SK-N-SH (cell line): ENCODE measurements around the gene NIN. TPM values are rescaled to one million over a fixed set of nuclear protein-coding genes. Genes with fewer than 3 reads are reported as not detected.

Source experiments
- CTCF ChIA-PET: fragments of 300-600, 350-600 bp; formaldehyde crosslinking; extraction: SDS; loops from one replicate; lab custom pipeline; 2021; lab: Yijun Ruan, JAX
- POLR2A ChIA-PET: fragments of 350-600 bp; sonication (Branson Sonifier 250); formaldehyde crosslinking; extraction: SDS; loops from one replicate; lab custom pipeline; 2020; ENCODE audit warnings: antibody characterized with exemption, inconsistent platforms; lab: Yijun Ruan, JAX
- DNase-seq: peaks from one replicate; pipeline ENCODE4 v3.0.0; 2012
- H2AFZ ChIP-seq: fragments of 200-600 bp; sonication (generic); 2 replicates; pipeline ENCODE4 v1.8.1; 2016; ENCODE audit warnings: antibody characterized with exemption, mild to moderate bottlenecking, low read depth
- H3F3A ChIP-seq: fragments of 200-600 bp; sonication (generic); replicated peaks from 2 replicates; pipeline ENCODE3; 2016; ENCODE audit warnings: antibody characterized with exemption, mild to moderate bottlenecking; ENCODE audit not compliant: insufficient read depth
- H3K27ac ChIP-seq, 2 experiments: fragments of 200-500 bp in 1 of 2; fragments of 200-600 bp in 1 of 2; sonication (Bioruptor generic) in 1 of 2; sonication (generic), shearing (Covaris generic) in 1 of 2; 2 replicates each; pipeline versions ENCODE4 v1.5.1 to v1.6.1; 2014 to 2016; ENCODE audit warnings: low read depth in 2 of 2, inconsistent platforms in 1 of 2, low read length in 1 of 2, mild to moderate bottlenecking in 1 of 2, mixed read lengths in 1 of 2
- H3K27me3 ChIP-seq: fragments of 200-600 bp; sonication (generic), shearing (Covaris generic); 2 replicates; pipeline ENCODE4 v1.6.1; 2016; ENCODE audit warnings: mixed run types; ENCODE audit not compliant: insufficient read depth
- H3K36me3 ChIP-seq, 2 experiments: fragments of 200-500 bp in 1 of 2; fragments of 200-600 bp in 1 of 2; sonication (Bioruptor generic) in 1 of 2; sonication (generic) in 1 of 2; replicated peaks in 1 of 2; 2 replicates each; pipeline versions ENCODE3 to v1.5.1; 2014 to 2016; ENCODE audit warnings: low read length in 1 of 2, mild to moderate bottlenecking in 1 of 2; ENCODE audit not compliant: insufficient read depth in 2 of 2, control insufficient read depth in 1 of 2
- H3K4me1 ChIP-seq, 2 experiments: fragments of 200-500 bp in 1 of 2; fragments of 200-600 bp in 1 of 2; sonication (Bioruptor generic) in 1 of 2; sonication (generic), shearing (Covaris generic) in 1 of 2; 2 replicates each; pipeline versions ENCODE4 v1.5.1 to v1.6.1; 2014 to 2016; ENCODE audit warnings: low read depth in 1 of 2, low read length in 1 of 2, mixed run types in 1 of 2; ENCODE audit not compliant: insufficient read depth in 2 of 2, control insufficient read depth in 1 of 2
- H3K4me2 ChIP-seq: fragments of 200-600 bp; sonication (generic), shearing (Covaris generic); 2 replicates; pipeline ENCODE4 v1.6.1; 2017; ENCODE audit warnings: mixed run types
- H3K4me3 ChIP-seq, 2 experiments: fragments of 200-500 bp in 1 of 2; fragments of 200-600 bp in 1 of 2; sonication (Bioruptor generic) in 1 of 2; sonication (generic), shearing (Covaris generic) in 1 of 2; 2 replicates each; pipeline versions ENCODE4 v1.5.1 to v1.8.1; 2014 to 2016; ENCODE audit warnings: low read depth in 2 of 2, inconsistent platforms in 1 of 2, low read length in 1 of 2, mild to moderate bottlenecking in 1 of 2, mixed read lengths in 1 of 2, moderate library complexity in 1 of 2
- H3K79me2 ChIP-seq: fragments of 200-600 bp; sonication (generic); 2 replicates; pipeline ENCODE4 v1.8.1; 2017; ENCODE audit warnings: mild to moderate bottlenecking; ENCODE audit not compliant: insufficient read depth
- H3K9ac ChIP-seq: fragments of 200-600 bp; sonication (generic); 2 replicates; pipeline ENCODE4 v1.6.1; 2017; ENCODE audit warnings: mixed run types
- H3K9me2 ChIP-seq: fragments of 200-600 bp; sonication (generic); 2 replicates; pipeline ENCODE4 v1.6.1; 2017; ENCODE audit warnings: mixed run types
- H3K9me3 ChIP-seq: fragments of 200-600 bp; sonication (generic); 2 replicates; pipeline ENCODE4 v1.6.1; 2017; ENCODE audit warnings: mixed run types, mild to moderate bottlenecking, moderate library complexity
- H4K20me1 ChIP-seq: fragments of 200-600 bp; sonication (generic); 2 replicates; pipeline ENCODE4 v1.6.1; 2017; ENCODE audit warnings: mild to moderate bottlenecking, mixed run types; ENCODE audit not compliant: insufficient read depth
- CHD2 ChIP-seq: fragments of 150-350 bp; IDR thresholded peaks from 2 replicates; pipeline ENCODE4 v1.6.1; 2018; ENCODE audit warnings: low read length; ENCODE audit not compliant: partially characterized antibody
- CTCF ChIP-seq: fragments of 200-600 bp; sonication (generic); IDR thresholded peaks from 2 replicates; pipeline ENCODE4 v1.6.1; 2017; ENCODE audit warnings: antibody characterized with exemption, mild to moderate bottlenecking, moderate library complexity
- ELF1 ChIP-seq: IDR thresholded peaks from 2 replicates; pipeline ENCODE4 v1.4.0; 2012
- FOSL2 ChIP-seq: IDR thresholded peaks from 2 replicates; pipeline ENCODE4 v1.4.0; 2012; ENCODE audit warnings: low read depth, mild to moderate bottlenecking, moderate library complexity, borderline replicate concordance
- GATA2 ChIP-seq: sonication (generic); formaldehyde crosslinking; IDR thresholded peaks from 2 replicates; pipeline ENCODE4 v1.5.0; 2020; ENCODE audit warnings: mild to moderate bottlenecking, missing genetic modification reagents
- IRF3 ChIP-seq: fragments of 150-350 bp; IDR thresholded peaks from 2 replicates; pipeline ENCODE4 v1.6.1; 2016; ENCODE audit warnings: mild to moderate bottlenecking, low read depth, low read length
- MEF2A ChIP-seq: IDR thresholded peaks from 2 replicates; pipeline ENCODE4 v1.4.0; 2012; ENCODE audit warnings: low read depth, borderline replicate concordance
- MXI1 ChIP-seq: IDR thresholded peaks from 2 replicates; pipeline ENCODE4 v1.6.1; 2012; ENCODE audit warnings: mild to moderate bottlenecking, low read depth, low read length, improper control_type of control experiment
- NFIC ChIP-seq: IDR thresholded peaks from 2 replicates; pipeline ENCODE4 v1.4.0; 2012; ENCODE audit warnings: borderline replicate concordance
- REST ChIP-seq: IDR thresholded peaks from 2 replicates; pipeline ENCODE4 v1.6.1; 2012; ENCODE audit warnings: mild to moderate bottlenecking, low read depth, low read length, moderate library complexity
- RFX5 ChIP-seq: IDR thresholded peaks from 2 replicates; pipeline ENCODE4 v1.6.1; 2012; ENCODE audit warnings: mild to moderate bottlenecking, improper control_type of control experiment, low read length
- SMC3 ChIP-seq: IDR thresholded peaks from 2 replicates; pipeline ENCODE4 v1.6.1; 2012; ENCODE audit warnings: low read depth, low read length, improper control_type of control experiment
- TAF1 ChIP-seq: IDR thresholded peaks from 2 replicates; pipeline ENCODE4 v1.6.1; 2012; ENCODE audit warnings: low read depth, mild to moderate bottlenecking, low read length, moderate library complexity, borderline replicate concordance
- TCF12 ChIP-seq: IDR thresholded peaks from 2 replicates; pipeline ENCODE4 v1.4.0; 2012
- USF2 ChIP-seq: fragments of 150-350 bp; IDR thresholded peaks from 2 replicates; pipeline ENCODE4 v1.6.1; 2017; ENCODE audit warnings: antibody characterized with exemption, low read length, low read depth, borderline replicate concordance
- YY1 ChIP-seq: IDR thresholded peaks from 2 replicates; pipeline ENCODE4 v1.4.0; 2012; ENCODE audit warnings: low read depth, mild to moderate bottlenecking
- WGBS: methylation state at CpG from one replicate; pipeline ENCODE4 v1.1.6; 2017; ENCODE audit warnings: low lambda C conversion rate; 5-methylcytosine and 5-hydroxymethylcytosine counted together
- polyA plus RNA-seq, 3 experiments: library from polyadenylated mRNA; depleted of rRNA; stranded (reverse); fragments of >200 nt; gene quantifications; 2 replicates each; pipeline ENCODE4 v1.2.3, GENCODE V29; 2012

NIN gene
- polyA plus RNA-seq, 1 of the 3 experiments (the other 2 are of a cell fraction): 10.0 TPM

- peaks cover 92% of the 10 kb centered on the region for H4K20me1 ChIP-seq
- WGBS: 100% methylated on average over 1 of the region's 1 CpG
- ChIA-PET CTCF (interaction anchor here (1.9 kb wide), 1 partner anchor 52 kb away, joined by 6 read pairs; no protein-coding TSS in a partner anchor), POLR2A (no interaction called here)
- no peak overlapping the region for H3K4me2 ChIP-seq
- TF ChIP-seq YY1: no peak
- H3F3A ChIP-seq: no peaks in the 10 kb centered on the region
- H3K36me3 ChIP-seq: peaks cover 6 to 9% of the 10 kb centered on the region in 2 experiments
- H3K4me3 ChIP-seq: no peak overlapping the region
- no peak for DNase-seq
- no peak overlapping the region for H3K27ac ChIP-seq
- no peaks in the 10 kb centered on the region for H3K9me3 ChIP-seq
- H3K9ac ChIP-seq: no peak overlapping the region
- no peak overlapping the region for H2AFZ ChIP-seq
- H3K79me2 ChIP-seq: peaks cover 100% of the 10 kb centered on the region
- H3K27me3 ChIP-seq: no peaks in the 10 kb centered on the region
- peaks cover 11 to 31% of the 10 kb centered on the region in 2 experiments; a peak in 3 of 4 replicates for H3K4me1 ChIP-seq
- H3K9me2 ChIP-seq: no peaks in the 10 kb centered on the region
These were observed 5.7 kb downstream of the NIN start for GRCh38 chr14:50825307-50825706.

GRCh38 chr14:50823762-50824636 is 7.0 kb downstream of the NIN start:
- WGBS: 95% methylated on average over 10 of the region's 10 CpGs
- Histone ChIP-seq H4K20me1 (peaks cover 79% of the 10 kb centered on the region), H3F3A (no peaks in the 10 kb centered on the region), H3K79me2 (peaks cover 100% of the 10 kb centered on the region), H3K9me3 (no peaks in the 10 kb centered on the region), H3K4me1 (peaks cover 2 to 27% of the 10 kb centered on the region in 2 experiments; a peak in 3 of 4 replicates), H3K27me3 (no peaks in the 10 kb centered on the region), H3K9me2 (no peaks in the 10 kb centered on the region), H3K4me3 (no peak overlapping the region), H2AFZ (no peak overlapping the region), H3K9ac (no peak overlapping the region), H3K27ac (no peak overlapping the region), H3K4me2 (no peak overlapping the region), H3K36me3 (peaks cover 8 to 11% of the 10 kb centered on the region in 2 experiments)
- CTCF ChIA-PET: no interaction called here
- no peak for DNase-seq
- no peak for TF ChIP-seq USF2
- TF ChIP-seq REST: no peak
- no peak for TF ChIP-seq CHD2
- TF ChIP-seq RFX5: no peak
- TF ChIP-seq TAF1: no peak
- TF ChIP-seq MEF2A: no peak
- TF ChIP-seq NFIC: no peak
- TF ChIP-seq MXI1: no peak
- TF ChIP-seq SMC3: no peak
- TF ChIP-seq GATA2: no peak
- TF ChIP-seq CTCF: no peak
- no peak for TF ChIP-seq FOSL2
- TF ChIP-seq IRF3: no peak
- no peak for TF ChIP-seq TCF12
- no peak for TF ChIP-seq YY1
- no peak for TF ChIP-seq ELF1
- POLR2A ChIA-PET: no interaction called here
